NT2/D1 (cell line): ENCODE data around the gene CABLES2.

Experiments used
- DNase-seq: peaks from one replicate; pipeline ENCODE4 v3.0.0-alpha.2; 2011; ENCODE audit warnings: low read depth, low spot score
- H3K27me3 ChIP-seq: 2 replicates; pipeline ENCODE4 v1.6.0; 2011; ENCODE audit warnings: mild to moderate bottlenecking; ENCODE audit not compliant: insufficient read length, insufficient read depth
- H3K36me3 ChIP-seq: 2 replicates; pipeline ENCODE4 v1.6.1; 2011; ENCODE audit warnings: mild to moderate bottlenecking, low read length, mixed read lengths; ENCODE audit not compliant: insufficient read depth, insufficient read length
- H3K4me1 ChIP-seq: 2 replicates; pipeline ENCODE4 v1.5.1; 2011; ENCODE audit not compliant: insufficient read depth, insufficient read length
- H3K4me3 ChIP-seq: 2 replicates; pipeline ENCODE4 v1.5.1; 2011; ENCODE audit warnings: low read depth; ENCODE audit not compliant: insufficient read length
- H3K9ac ChIP-seq: 2 replicates; pipeline ENCODE4 v1.6.0; 2011; ENCODE audit warnings: low read depth; ENCODE audit not compliant: insufficient read length
- H3K9me3 ChIP-seq: 2 replicates; pipeline ENCODE4 v1.5.1; 2011; ENCODE audit warnings: mild to moderate bottlenecking, low read length; ENCODE audit not compliant: insufficient read depth
- SUZ12 ChIP-seq: IDR thresholded peaks from 2 replicates; pipeline ENCODE4 v1.6.1; 2011; ENCODE audit not compliant: insufficient read length, insufficient read depth; ENCODE audit errors: extremely low read depth
- YY1 ChIP-seq: IDR thresholded peaks from 2 replicates; pipeline ENCODE4 v1.6.1; 2011; ENCODE audit not compliant: insufficient read length, insufficient read depth
- ZNF274 ChIP-seq: IDR thresholded peaks from 2 replicates; pipeline ENCODE4 v1.6.1; 2011; ENCODE audit warnings: mild to moderate bottlenecking, low read depth, low read length

Gene CABLES2

GRCh38 chr20:62420846-62421715, 14.0 kb upstream of the CABLES2 start:
- H3K4me1 ChIP-seq = peaks cover 28% of the 10 kb centered on the region
- peaks cover 2% of the 10 kb centered on the region for H3K27me3 ChIP-seq
- no peaks in the 10 kb centered on the region for H3K9me3 ChIP-seq
- no peak overlapping the region for H3K9ac ChIP-seq
- no peak for DNase-seq
- H3K4me3 ChIP-seq = no peak overlapping the region
- no peaks in the 10 kb centered on the region for H3K36me3 ChIP-seq
- TF ChIP-seq YY1 = no peak
- TF ChIP-seq SUZ12 = no peak
- no peak for TF ChIP-seq ZNF274

- DNase-seq = no peak
- Histone ChIP-seq H3K36me3 (no peaks in the 10 kb centered on the region), H3K9ac (no peak overlapping the region), H3K4me1 (peaks cover 28% of the 10 kb centered on the region), H3K4me3 (no peak overlapping the region), H3K9me3 (no peaks in the 10 kb centered on the region), H3K27me3 (no peaks in the 10 kb centered on the region)
- TF ChIP-seq YY1 (no peak), SUZ12 (no peak), ZNF274 (no peak)
Observed at GRCh38 chr20:62419759-62420158, 12.7 kb upstream of the CABLES2 start.

GRCh38 chr20:62418709-62419487, 11.8 kb upstream of the CABLES2 start:
- H3K27me3 ChIP-seq = no peaks in the 10 kb centered on the region
- no peaks in the 10 kb centered on the region for H3K9me3 ChIP-seq
- no peak overlapping the region for H3K9ac ChIP-seq
- no peak overlapping the region for H3K4me3 ChIP-seq
- H3K4me1 ChIP-seq = peaks cover 20% of the 10 kb centered on the region
- no peak for DNase-seq
- no peaks in the 10 kb centered on the region for H3K36me3 ChIP-seq
- TF ChIP-seq ZNF274 (no peak), YY1 (no peak)

GRCh38 chr20:62417981-62418708, 11.1 kb upstream of the CABLES2 start:
- TF ChIP-seq ZNF274 (no peak), YY1 (no peak), SUZ12 (no peak)
- Histone ChIP-seq H3K9me3 (no peaks in the 10 kb centered on the region), H3K36me3 (no peaks in the 10 kb centered on the region), H3K4me3 (no peak overlapping the region), H3K9ac (no peak overlapping the region), H3K4me1 (peaks cover 19% of the 10 kb centered on the region), H3K27me3 (no peaks in the 10 kb centered on the region)
- DNase-seq = no peak

- Histone ChIP-seq H3K4me1 (peaks cover 20% of the 10 kb centered on the region), H3K9me3 (no peaks in the 10 kb centered on the region), H3K4me3 (no peak overlapping the region), H3K27me3 (no peaks in the 10 kb centered on the region), H3K36me3 (no peaks in the 10 kb centered on the region), H3K9ac (no peak overlapping the region)
- TF ChIP-seq ZNF274 = no peak
- no peak for TF ChIP-seq SUZ12
- TF ChIP-seq YY1 = no peak
- DNase-seq = no peak
Observed at GRCh38 chr20:62416651-62417637, 9.9 kb upstream of the CABLES2 start.

GRCh38 chr20:62415354-62416111, 8.4 kb upstream of the CABLES2 start:
- Histone ChIP-seq H3K4me1 (peaks cover 17% of the 10 kb centered on the region), H3K36me3 (no peaks in the 10 kb centered on the region), H3K9ac (no peak overlapping the region), H3K4me3 (no peak overlapping the region), H3K9me3 (no peaks in the 10 kb centered on the region), H3K27me3 (no peaks in the 10 kb centered on the region)
- TF ChIP-seq ZNF274 = no peak
- no peak for TF ChIP-seq YY1
- no peak for TF ChIP-seq SUZ12
- DNase-seq = no peak
